T-helper 22 cell (primary cell): ENCODE results near the gene USB1.
"Not testable (repeated sequence)": the region's sequence is repeated elsewhere in the genome, so short reads cannot be mapped to it uniquely, and the experiment has no call there.

Source experiments
- DNase-seq: peaks from one replicate; pipeline ENCODE4 v3.0.0-alpha.2; 2020; ENCODE audit warnings: low read depth

The USB1 gene

GRCh38 chr16:57970319-57970718 is 30.9 kb upstream of the USB1 start:
- DNase-seq = no peak

- no peak for DNase-seq
Observed at GRCh38 chr16:57970970-57971369, 30.2 kb upstream of the USB1 start, which contains the start of gene CNGB1. Gene CNGB1 (minus strand): TSS chr16:57971128. CDS start chr16:57967286, 3,842 bp downstream.

- DNase-seq = no peak
Observed at GRCh38 chr16:57971848-57972247, 29.4 kb upstream of the USB1 start.

- DNase-seq = no peak
Observed at GRCh38 chr16:57972306-57972705, 28.9 kb upstream of the USB1 start.

- DNase-seq = no peak
Observed at GRCh38 chr16:57976331-57976796, 24.8 kb upstream of the USB1 start.

GRCh38 chr16:57977418-57978069 is 23.7 kb upstream of the USB1 start:
- DNase-seq = no peak

GRCh38 chr16:57978070-57978465 is 23.1 kb upstream of the USB1 start:
- DNase-seq = not testable (repeated sequence)

GRCh38 chr16:57979006-57979585 is 22.1 kb upstream of the USB1 start:
- no peak for DNase-seq

GRCh38 chr16:57981636-57982035 is 19.6 kb upstream of the USB1 start:
- no peak for DNase-seq

GRCh38 chr16:57982385-57982784 is 18.8 kb upstream of the USB1 start:
- no peak for DNase-seq

GRCh38 chr16:57984443-57985203 is 16.6 kb upstream of the USB1 start:
- DNase-seq = peak; percentile 93

- DNase-seq = no peak
Observed at GRCh38 chr16:57985204-57986181, 15.7 kb upstream of the USB1 start.

- DNase-seq = no peak
Observed at GRCh38 chr16:57986196-57986595, 15.0 kb upstream of the USB1 start.

- no peak for DNase-seq
Observed at GRCh38 chr16:57987441-57988177, 13.6 kb upstream of the USB1 start.

- DNase-seq = no peak
Observed at GRCh38 chr16:57988929-57989328, 12.3 kb upstream of the USB1 start.

GRCh38 chr16:57991551-57992059 is 9.6 kb upstream of the USB1 start:
- DNase-seq = no peak

GRCh38 chr16:57992084-57992483 is 9.1 kb upstream of the USB1 start:
- no peak for DNase-seq

GRCh38 chr16:57993438-57993837 is 7.8 kb upstream of the USB1 start:
- DNase-seq = no peak

GRCh38 chr16:57993897-57994296 is 7.3 kb upstream of the USB1 start:
- DNase-seq = no peak

GRCh38 chr16:57994361-57994760 is 6.8 kb upstream of the USB1 start:
- no peak for DNase-seq

GRCh38 chr16:57994778-57995177 is 6.4 kb upstream of the USB1 start:
- DNase-seq = no peak
